ENCODE data around the gene SEMA6B. TPM values are rescaled to one million over a fixed set of nuclear protein-coding genes. Genes with fewer than 3 reads are reported as not detected.

Gene SEMA6B
- total RNA-seq, 1 experiment from 2014 or later = 38.4 TPM

GRCh38 chr19:4512070-4512469 lies 47.4 kb downstream of the SEMA6B start:
- H2AFZ ChIP-seq (ENCODE audit: low read length) = no peak overlapping the region
- no peaks in the 10 kb centered on the region for H3K4me1 ChIP-seq (ENCODE audit: insufficient read depth, low read length)
- H3K23me2 ChIP-seq (ENCODE audit: insufficient read length, low read depth, low read length, poor library complexity, severe bottlenecking) = peaks cover 2% of the 10 kb centered on the region
- no peaks in the 10 kb centered on the region for H4K20me1 ChIP-seq (ENCODE audit: control insufficient read depth, insufficient read depth, insufficient read length)
- H3K27me3 ChIP-seq (ENCODE audit: insufficient read depth, low read length) = peaks cover 3% of the 10 kb centered on the region; the same call in 1 of the 2 replicates
- Mint-ChIP-seq H3K36me3 (ENCODE audit: insufficient read depth in 1 of 3, low read depth in 3 of 3) (peaks cover 0 to 4% (median 1%) of the 10 kb centered on the region in 3 experiments; a peak in 2 of 7 replicates), H3K9me3 (no peaks in the 10 kb centered on the region), H3K4me1 (0 out of 4 replicates have a peak, but pooled peaks cover 0 to 1% of the 10 kb centered on the region in 2 experiments), H3K27ac (no peak overlapping the region; a peak in 1 of 7 replicates), H3K4me3 (no peak overlapping the region), H3K27me3 (ENCODE audit: low read depth) (peaks cover 87% of the 10 kb centered on the region)
- H3K27ac ChIP-seq (ENCODE audit: insufficient read length, low read depth, low read length) = no peak overlapping the region
- no peak overlapping the region for H3K56ac ChIP-seq (ENCODE audit: insufficient read length, low read depth, low read length)
- no peak overlapping the region for H2BK120ac ChIP-seq (ENCODE audit: low read depth, low read length, poor library complexity, severe bottlenecking)
- H4K5ac ChIP-seq (ENCODE audit: insufficient read length, low read depth, low read length) = no peak overlapping the region
- H3K9me3 ChIP-seq (ENCODE audit: control insufficient read depth, low read depth, low read length) = no peaks in the 10 kb centered on the region
- no peaks in the 10 kb centered on the region for H3K79me1 ChIP-seq (ENCODE audit: insufficient read depth, low read depth, low read length, poor library complexity, severe bottlenecking)
- no peak overlapping the region for H3K4ac ChIP-seq (ENCODE audit: low read depth, low read length)
- H2BK12ac ChIP-seq (ENCODE audit: insufficient read length, low read depth, low read length) = no peak overlapping the region
- H2BK20ac ChIP-seq (ENCODE audit: low read depth, low read length, poor library complexity, severe bottlenecking) = no peak overlapping the region
- no peak overlapping the region for H3K18ac ChIP-seq (ENCODE audit: insufficient read length, low read depth, low read length)
- no peak for DNase-seq
- no peak overlapping the region for H4K8ac ChIP-seq (replicated peaks; ENCODE audit: insufficient read length, low read depth, low read length)
- no peak overlapping the region for H3K4me2 ChIP-seq (ENCODE audit: insufficient read depth, insufficient read length, low read length)
- TF ChIP-seq CTCF (conservative IDR thresholded peaks at IDR 0.05) = no peak
- no peak overlapping the region for H3K14ac ChIP-seq (ENCODE audit: insufficient read depth, low read length)
- H3T11ph ChIP-seq (ENCODE audit: low read length) = no peak overlapping the region
- H3K9ac ChIP-seq (ENCODE audit: extremely low read depth, insufficient read length, low read length) = no peak overlapping the region
- H2AK5ac ChIP-seq (ENCODE audit: insufficient read length, low read length) = no peak overlapping the region
- no peak overlapping the region for H2BK5ac ChIP-seq (ENCODE audit: insufficient read length, low read length)
- H4K91ac ChIP-seq (ENCODE audit: insufficient read length, low read depth, low read length) = no peak overlapping the region
- no peak overlapping the region for H3K23ac ChIP-seq (ENCODE audit: insufficient read length, low read depth, low read length)
- no CpG with 5 or more reads among the region's 17 CpGs for WGBS (ENCODE audit: extremely low coverage, insufficient read length, low lambda C conversion rate)
- no peaks in the 10 kb centered on the region for H3K79me2 ChIP-seq (ENCODE audit: insufficient read depth, low read length)
- H2BK15ac ChIP-seq (ENCODE audit: low read depth, low read length) = no peak overlapping the region

Data from H9 (cell line).